Measurements from ENCODE around the gene NR1D2.

NR1D2 gene

GRCh38 chr3:23919628-23920027 is 25.5 kb upstream of the NR1D2 start:
- H3K4me3 ChIP-seq (ENCODE audit: low read depth, low read length), result no peak overlapping the region
- no peaks in the 10 kb centered on the region for H3K27me3 ChIP-seq (replicated peaks)
- TF ChIP-seq, protein P1, sequence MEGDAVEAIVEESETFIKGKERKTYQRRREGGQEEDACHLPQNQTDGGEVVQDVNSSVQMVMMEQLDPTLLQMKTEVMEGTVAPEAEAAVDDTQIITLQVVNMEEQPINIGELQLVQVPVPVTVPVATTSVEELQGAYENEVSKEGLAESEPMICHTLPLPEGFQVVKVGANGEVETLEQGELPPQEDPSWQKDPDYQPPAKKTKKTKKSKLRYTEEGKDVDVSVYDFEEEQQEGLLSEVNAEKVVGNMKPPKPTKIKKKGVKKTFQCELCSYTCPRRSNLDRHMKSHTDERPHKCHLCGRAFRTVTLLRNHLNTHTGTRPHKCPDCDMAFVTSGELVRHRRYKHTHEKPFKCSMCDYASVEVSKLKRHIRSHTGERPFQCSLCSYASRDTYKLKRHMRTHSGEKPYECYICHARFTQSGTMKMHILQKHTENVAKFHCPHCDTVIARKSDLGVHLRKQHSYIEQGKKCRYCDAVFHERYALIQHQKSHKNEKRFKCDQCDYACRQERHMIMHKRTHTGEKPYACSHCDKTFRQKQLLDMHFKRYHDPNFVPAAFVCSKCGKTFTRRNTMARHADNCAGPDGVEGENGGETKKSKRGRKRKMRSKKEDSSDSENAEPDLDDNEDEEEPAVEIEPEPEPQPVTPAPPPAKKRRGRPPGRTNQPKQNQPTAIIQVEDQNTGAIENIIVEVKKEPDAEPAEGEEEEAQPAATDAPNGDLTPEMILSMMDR (IDR thresholded peaks at IDR 0.05; ENCODE audit: low read depth, low read length, missing control alignments), result no peak
- no peak overlapping the region for H3K27ac ChIP-seq
- in situ Hi-C loops (cut with HindIII; ENCODE audit: low pct_ligation_motif_present, low sequenced_read_pairs), result no loop called here
- H3K36me3 ChIP-seq (replicated peaks), result peaks cover 25% of the 10 kb centered on the region
- DNase-seq, result no peak

- Histone ChIP-seq H3K27ac (no peak overlapping the region), H3K27me3 (replicated peaks) (no peaks in the 10 kb centered on the region), H3K36me3 (replicated peaks) (peaks cover 25% of the 10 kb centered on the region), H3K4me3 (ENCODE audit: low read depth, low read length) (no peak overlapping the region)
- in situ Hi-C loops (cut with HindIII; ENCODE audit: low pct_ligation_motif_present, low sequenced_read_pairs), result no loop called here
- DNase-seq, result no peak
- TF ChIP-seq, protein P1 (IDR thresholded peaks at IDR 0.05; ENCODE audit: low read depth, low read length, missing control alignments), result no peak
Measured at GRCh38 chr3:23920151-23920655, 24.9 kb upstream of the NR1D2 start.

- DNase-seq, result no peak
- H3K4me3 ChIP-seq (ENCODE audit: low read depth, low read length), result no peak overlapping the region
- no peaks in the 10 kb centered on the region for H3K27me3 ChIP-seq (replicated peaks)
- TF ChIP-seq, protein P1 (IDR thresholded peaks at IDR 0.05; ENCODE audit: low read depth, low read length, missing control alignments), result no peak
- in situ Hi-C loops (cut with HindIII; ENCODE audit: low pct_ligation_motif_present, low sequenced_read_pairs), result no loop called here
- H3K27ac ChIP-seq, result no peak overlapping the region
- H3K36me3 ChIP-seq (replicated peaks), result peaks cover 25% of the 10 kb centered on the region
Measured at GRCh38 chr3:23921052-23921511, 24.0 kb upstream of the NR1D2 start.

GRCh38 chr3:23923786-23924185 is 21.3 kb upstream of the NR1D2 start:
- peak; percentile 83 for DNase-seq
- TF ChIP-seq, protein P1 (IDR thresholded peaks at IDR 0.05; ENCODE audit: low read depth, low read length, missing control alignments), result no peak
- no peak overlapping the region for H3K4me3 ChIP-seq (ENCODE audit: low read depth, low read length)
- peak overlapping the region; percentile 37 for H3K27ac ChIP-seq
- H3K36me3 ChIP-seq (replicated peaks), result peaks cover 12% of the 10 kb centered on the region
- in situ Hi-C loops (cut with HindIII; ENCODE audit: low pct_ligation_motif_present, low sequenced_read_pairs), result no loop called here
- no peaks in the 10 kb centered on the region for H3K27me3 ChIP-seq (replicated peaks)

DNA sequence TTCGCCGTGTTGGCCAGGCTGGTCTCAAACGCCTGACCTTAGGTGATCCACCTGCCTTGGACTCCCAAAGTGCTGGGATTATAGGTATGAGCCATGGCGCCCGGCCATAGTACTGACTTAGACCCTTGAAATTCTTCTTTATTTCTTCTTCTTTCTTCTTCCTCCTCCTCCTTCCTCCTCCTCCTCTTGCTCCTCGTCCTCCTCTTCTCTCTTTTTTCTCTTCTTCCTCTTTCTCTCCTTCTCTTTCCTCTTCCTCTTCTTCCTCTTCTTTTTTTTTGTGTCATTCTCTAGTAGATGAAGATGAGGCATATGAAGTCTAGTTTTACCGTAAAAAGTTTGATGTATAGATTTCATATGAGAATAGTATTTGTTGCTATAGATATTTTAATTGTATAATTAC is 18.8 kb upstream of the NR1D2 start:
- DNase-seq, result no peak
- in situ Hi-C loops (cut with HindIII; ENCODE audit: low pct_ligation_motif_present, low sequenced_read_pairs), result no loop called here

More for the DNA sequence above, 18.8 kb upstream of the NR1D2 start:
- no peaks in the 10 kb centered on the region for H3K27me3 ChIP-seq (replicated peaks)
- no peaks in the 10 kb centered on the region for H3K36me3 ChIP-seq (replicated peaks)
- TF ChIP-seq, protein P1 (IDR thresholded peaks at IDR 0.05; ENCODE audit: low read depth, low read length, missing control alignments), result no peak
- no peak overlapping the region for H3K27ac ChIP-seq
- H3K4me3 ChIP-seq (ENCODE audit: low read depth, low read length), result no peak overlapping the region

All from brain microvascular endothelial cell (primary cell).